A549 (cell line): ENCODE measurements around the gene PTPRH. TPM values are rescaled to one million over a fixed set of nuclear protein-coding genes. Genes with fewer than 3 reads are reported as not detected.

Experiments
- ATAC-seq, 2 experiments: fragments of 200-7000 bp in 1 of 2; fragments of >200 bp in 1 of 2; cut with Nextera tagmentation in 1 of 2; cut with Tn5 transposase in 1 of 2; 3 replicates each; pipeline versions ENCODE4 v1.8.0 to v1.9.1; 2018 to 2020; ENCODE audit warnings: mild to moderate bottlenecking in 1 of 2, moderate library complexity in 1 of 2
- CTCF ChIA-PET: fragments of 300-600 bp; sonication (Branson Sonifier 250); formaldehyde crosslinking; extraction: SDS; loops from one replicate; lab custom pipeline; 2021; ENCODE audit warnings: antibody characterized with exemption, inconsistent platforms; lab: Yijun Ruan, JAX
- POLR2A ChIA-PET: fragments of 350-600 bp; formaldehyde crosslinking; extraction: SDS; loops from one replicate; lab custom pipeline; 2021; ENCODE audit warnings: antibody characterized with exemption, inconsistent platforms; lab: Yijun Ruan, JAX
- DNase-seq, 2 experiments: peaks; one replicate each; pipeline versions ENCODE4 v3.0.0 to v3.0.0-alpha.2; 2011 to 2016; ENCODE audit warnings: low read depth in 1 of 2, low spot score in 1 of 2
- FAIRE-seq: peaks from 2 replicates; lab custom pipeline; 2011; peaks lifted over from hg19 to GRCh38; lab: Jason Lieb, UNC
- H3K27ac ChIP-seq, 2 experiments: fragments of >200 bp; sonication (Bioruptor Twin); formaldehyde crosslinking; 3 replicates each; pipeline ENCODE4 v1.5.1; 2016 to 2017
- H3K4me1 ChIP-seq: fragments of >200 bp; sonication (Bioruptor Twin); formaldehyde crosslinking; 3 replicates; pipeline ENCODE4 v1.6.1; 2016
- H3K4me2 ChIP-seq: fragments of >200 bp; sonication (Bioruptor Twin); formaldehyde crosslinking; 3 replicates; pipeline ENCODE4 v1.6.1; 2016
- H3K4me3 ChIP-seq: fragments of >200 bp; sonication (Bioruptor Twin); formaldehyde crosslinking; 3 replicates; pipeline ENCODE4 v1.5.1; 2016
- H3K9me3 ChIP-seq: fragments of >200 bp; sonication (Bioruptor Twin); formaldehyde crosslinking; 3 replicates; pipeline ENCODE4 v1.6.1; 2016
- CBX8 ChIP-seq: fragments of 200-600 bp; sonication (generic); IDR thresholded peaks from 2 replicates; pipeline ENCODE4 v1.6.1; 2016
- CEBPB ChIP-seq, 2 experiments: fragments of >200 bp in 1 of 2; sonication (Bioruptor Twin) in 1 of 2; formaldehyde crosslinking in 1 of 2; IDR thresholded peaks; 2 replicates each; pipeline ENCODE4 v1.6.1; 2012 to 2016
- CHD4 ChIP-seq: fragments of 200-600 bp; sonication (generic); IDR thresholded peaks from 2 replicates; pipeline ENCODE4 v1.6.1; 2016; ENCODE audit warnings: antibody characterized with exemption, mild to moderate bottlenecking, borderline replicate concordance
- EHF ChIP-seq: fragments of 250-450 bp; sonication (Bioruptor Pico); IDR thresholded peaks from 2 replicates; pipeline ENCODE4 v1.5.0; 2020; ENCODE audit warnings: mild to moderate bottlenecking
- EHMT2 ChIP-seq: fragments of 200-600 bp; sonication (generic); IDR thresholded peaks from 2 replicates; pipeline ENCODE4 v1.6.1; 2016; ENCODE audit warnings: antibody characterized with exemption, low read depth, mild to moderate bottlenecking, moderate library complexity
- ESRRA ChIP-seq: fragments of 150-350 bp; IDR thresholded peaks from 2 replicates; pipeline ENCODE4 v1.6.1; 2014; ENCODE audit warnings: mild to moderate bottlenecking, low read length, borderline replicate concordance
- FOSB ChIP-seq: fragments of 250-450 bp; sonication (Bioruptor Pico); IDR thresholded peaks from 2 replicates; pipeline ENCODE4 v1.5.0; 2020; ENCODE audit warnings: mild to moderate bottlenecking, moderate library complexity
- FOXS1 ChIP-seq: fragments of 250-450 bp; sonication (Bioruptor Pico); IDR thresholded peaks from 2 replicates; pipeline ENCODE4 v1.5.0; 2020; ENCODE audit warnings: mild to moderate bottlenecking, moderate library complexity
- GATA3 ChIP-seq: IDR thresholded peaks from 2 replicates; pipeline ENCODE4 v1.6.1; 2012; ENCODE audit warnings: borderline replicate concordance
- HDAC2 ChIP-seq: fragments of 200-600 bp; sonication (generic); IDR thresholded peaks from 2 replicates; pipeline ENCODE4 v1.6.1; 2016
- HOXA7 ChIP-seq: fragments of 250-450 bp; sonication (Bioruptor Pico); IDR thresholded peaks from 2 replicates; pipeline ENCODE4 v1.5.0; 2020; ENCODE audit warnings: mild to moderate bottlenecking, moderate library complexity
- HOXB13 ChIP-seq: fragments of 250-450 bp; sonication (Bioruptor Pico); IDR thresholded peaks from 2 replicates; pipeline ENCODE4 v1.5.0; 2020; ENCODE audit warnings: low read depth, mild to moderate bottlenecking, moderate library complexity
- KDM1A ChIP-seq: fragments of 200-600 bp; sonication (generic); IDR thresholded peaks from 2 replicates; pipeline ENCODE4 v1.6.1; 2016; ENCODE audit warnings: low read depth, mild to moderate bottlenecking
- KDM5A ChIP-seq: fragments of 200-600 bp; sonication (generic); IDR thresholded peaks from 2 replicates; pipeline ENCODE4 v1.6.1; 2016; ENCODE audit warnings: antibody characterized with exemption, mild to moderate bottlenecking
- MAZ ChIP-seq: fragments of 150-350 bp; IDR thresholded peaks from 2 replicates; pipeline ENCODE4 v1.6.1; 2014; ENCODE audit warnings: antibody characterized with exemption, low read depth, low read length, borderline replicate concordance
- PHF8 ChIP-seq: fragments of 200-600 bp; sonication (generic); IDR thresholded peaks from 2 replicates; pipeline ENCODE4 v1.6.1; 2016; ENCODE audit warnings: low read depth, mild to moderate bottlenecking, antibody characterized with exemption, moderate library complexity, borderline replicate concordance
- POLR2AphosphoS2 ChIP-seq: conservative IDR thresholded peaks from 2 replicates; pipeline ENCODE4 v1.6.1; 2012; ENCODE audit warnings: low read length, improper control_type of control experiment, inconsistent platforms
- RAD21 ChIP-seq, 2 experiments: fragments of >200 bp in 1 of 2; sonication (Bioruptor Twin) in 1 of 2; formaldehyde crosslinking in 1 of 2; IDR thresholded peaks in 1 of 2; conservative IDR thresholded peaks in 1 of 2; 2 replicates in 1 of 2; 3 replicates in 1 of 2; pipeline ENCODE4 v1.6.1; 2012 to 2018; ENCODE audit warnings: inconsistent platforms in 1 of 2
- RNF2 ChIP-seq: fragments of 200-600 bp; sonication (generic); IDR thresholded peaks from 2 replicates; pipeline ENCODE4 v1.6.1; 2016; ENCODE audit warnings: low read depth, mild to moderate bottlenecking, antibody characterized with exemption, moderate library complexity, borderline replicate concordance
- SMC3 ChIP-seq: fragments of >200 bp; sonication (Bioruptor Twin); formaldehyde crosslinking; IDR thresholded peaks from 3 replicates; pipeline ENCODE4 v1.6.1; 2018; ENCODE audit warnings: inconsistent platforms
- SREBF2 ChIP-seq: fragments of 450-650 bp; IDR thresholded peaks from 2 replicates; pipeline ENCODE4 v1.6.1; 2014; ENCODE audit warnings: mild to moderate bottlenecking, moderate library complexity
- TFCP2L1 ChIP-seq: fragments of 250-450 bp; sonication (Bioruptor Pico); IDR thresholded peaks from 2 replicates; pipeline ENCODE4 v1.5.0; 2021; ENCODE audit warnings: mild to moderate bottlenecking
- ZC3H11A ChIP-seq: fragments of 450-650 bp; IDR thresholded peaks from 2 replicates; pipeline ENCODE4 v1.6.1; 2014; ENCODE audit warnings: antibody characterized with exemption, mild to moderate bottlenecking
- ZFP36 ChIP-seq: fragments of 450-650 bp; IDR thresholded peaks from 2 replicates; pipeline ENCODE4 v1.6.1; 2014; ENCODE audit warnings: borderline replicate concordance; ENCODE audit not compliant: partially characterized antibody
- WGBS: methylation state at CpG from one replicate; pipeline ENCODE4 v1.1.6; 2017; ENCODE audit errors: missing lambda C conversion rate; 5-methylcytosine and 5-hydroxymethylcytosine counted together
- polyA plus RNA-seq, 4 experiments: library from polyadenylated mRNA; depleted of rRNA in 3 of 4; stranded (reverse); fragments of >200 nt; fragmentation: RNase III in 1 of 4; extraction: RNeasy Plus Mini Kit Qiagen cat#74134 plus additional on column Dnase treatment in 1 of 4; gene quantifications; 2 replicates in 3 of 4; 3 replicates in 1 of 4; pipeline ENCODE4 v1.2.3, GENCODE V29; 2011 to 2017
- TF ChIP-seq, protein P1 (sequence below): IDR thresholded peaks from 2 replicates; pipeline ENCODE4 v1.6.1; 2012; ENCODE audit warnings: low read depth, borderline replicate concordance
- TF ChIP-seq, protein P2 (sequence below): fragments of >200 bp; sonication (Bioruptor Twin); formaldehyde crosslinking; IDR thresholded peaks from 3 replicates; pipeline ENCODE4 v1.6.1; 2016
- TF ChIP-seq, protein P3 (sequence below): fragments of >200 bp; sonication (Bioruptor Twin); formaldehyde crosslinking; IDR thresholded peaks from 3 replicates; pipeline ENCODE4 v1.5.1; 2016
- TF ChIP-seq, protein P4 (sequence below): fragments of 150-350 bp; IDR thresholded peaks from 2 replicates; pipeline ENCODE4 v1.6.1; 2014; ENCODE audit warnings: low read depth, mild to moderate bottlenecking, low read length
- TF ChIP-seq, protein P5 (sequence below): fragments of 200-600 bp; sonication (generic); IDR thresholded peaks from 2 replicates; pipeline ENCODE4 v1.6.1; 2016; ENCODE audit warnings: antibody characterized with exemption, mild to moderate bottlenecking, moderate library complexity
- TF ChIP-seq, protein P6 (sequence below): IDR thresholded peaks from 2 replicates; pipeline ENCODE4 v1.6.1; 2012
- TF ChIP-seq, protein P7 (sequence below): IDR thresholded peaks from 2 replicates; pipeline ENCODE4 v1.6.1; 2012

Gene PTPRH
- polyA plus RNA-seq, 2 of the 4 experiments (the other 2 are of a cell fraction): 1.6 to 4.2 TPM

DNA sequence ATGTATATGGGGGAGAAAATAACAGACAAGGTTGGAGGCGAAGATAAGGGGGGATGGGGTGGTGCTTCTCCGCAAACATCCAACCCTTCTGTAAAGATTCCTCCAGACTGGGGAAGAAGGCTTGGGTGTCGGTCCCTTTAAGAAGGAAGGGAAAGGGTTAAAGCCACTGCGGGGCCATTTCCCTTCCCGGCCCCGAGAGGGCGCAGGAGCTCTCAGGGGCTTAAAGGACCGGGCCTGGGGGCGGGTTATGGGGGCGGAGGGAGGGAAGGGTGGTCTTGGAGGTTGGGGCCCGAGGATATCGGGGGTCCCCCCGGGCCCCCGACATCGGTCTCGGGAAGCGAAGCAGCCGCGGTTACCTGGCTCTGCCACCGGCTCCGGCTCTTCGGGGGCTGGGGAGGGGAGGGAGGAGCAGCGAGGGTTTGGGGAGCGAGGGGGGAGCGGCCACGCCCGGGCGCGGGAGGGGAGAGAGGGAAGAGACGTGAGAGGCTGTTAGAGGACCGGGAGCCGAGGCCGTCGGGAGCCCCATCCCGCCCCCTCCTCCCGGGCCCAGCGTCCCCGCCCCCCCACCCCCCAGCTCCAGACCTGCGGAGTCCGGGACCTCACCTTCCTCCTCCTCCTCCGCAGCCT lies 63.1 kb downstream of the PTPRH start:
- Histone ChIP-seq H3K9me3 (no peaks in the 10 kb centered on the region), H3K4me2 (peak overlapping the region; percentile 84), H3K4me3 (peak overlapping the region; percentile 64), H3K4me1 (peaks cover 37% of the 10 kb centered on the region), H3K27ac (peak overlapping the region; percentile 82 to 92)
- 0% methylated on average over 24 of the region's 41 CpGs for WGBS
- ATAC-seq: peak; percentile 73 to 83
- POLR2A ChIA-PET: interaction anchor here (0.6 to 1.9 kb wide), 9 partner anchors 10 to 301 kb away, joined by 3 to 9 read pairs (median 5); partner anchors contain the start of genes DNAAF3, KMT5C and UBE2S
- peak; percentile 85 to 91 for DNase-seq
- CTCF ChIA-PET: interaction anchor here (0.7 to 4.6 kb wide), 28 partner anchors 9 to 485 kb away, joined by 3 to 111 read pairs (median 4); partner anchors contain the start of genes DNAAF3, PTPRH, TMEM238 and TNNI3
- no peak for FAIRE-seq
- no peak for TF ChIP-seq RNF2
- TF ChIP-seq EHMT2: no peak
- TF ChIP-seq, protein P1, sequence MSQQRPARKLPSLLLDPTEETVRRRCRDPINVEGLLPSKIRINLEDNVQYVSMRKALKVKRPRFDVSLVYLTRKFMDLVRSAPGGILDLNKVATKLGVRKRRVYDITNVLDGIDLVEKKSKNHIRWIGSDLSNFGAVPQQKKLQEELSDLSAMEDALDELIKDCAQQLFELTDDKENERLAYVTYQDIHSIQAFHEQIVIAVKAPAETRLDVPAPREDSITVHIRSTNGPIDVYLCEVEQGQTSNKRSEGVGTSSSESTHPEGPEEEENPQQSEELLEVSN: 0 out of 2 replicates have a peak, but pooled peaks have one; percentile 69
- TF ChIP-seq CBX8: no peak
- no peak for TF ChIP-seq GATA3
- no peak for TF ChIP-seq HOXA7 (CRISPR knock-in tag)
- 0 out of 2 replicates have a peak, but pooled peaks have one; percentile 50 for TF ChIP-seq TFCP2L1 (CRISPR knock-in tag)
- TF ChIP-seq, protein P2, sequence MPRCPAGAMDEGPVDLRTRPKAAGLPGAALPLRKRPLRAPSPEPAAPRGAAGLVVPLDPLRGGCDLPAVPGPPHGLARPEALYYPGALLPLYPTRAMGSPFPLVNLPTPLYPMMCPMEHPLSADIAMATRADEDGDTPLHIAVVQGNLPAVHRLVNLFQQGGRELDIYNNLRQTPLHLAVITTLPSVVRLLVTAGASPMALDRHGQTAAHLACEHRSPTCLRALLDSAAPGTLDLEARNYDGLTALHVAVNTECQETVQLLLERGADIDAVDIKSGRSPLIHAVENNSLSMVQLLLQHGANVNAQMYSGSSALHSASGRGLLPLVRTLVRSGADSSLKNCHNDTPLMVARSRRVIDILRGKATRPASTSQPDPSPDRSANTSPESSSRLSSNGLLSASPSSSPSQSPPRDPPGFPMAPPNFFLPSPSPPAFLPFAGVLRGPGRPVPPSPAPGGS: no peak
- TF ChIP-seq ZFP36: no peak
- no peak for TF ChIP-seq ESRRA
- no peak for TF ChIP-seq HDAC2
- no peak for TF ChIP-seq CEBPB (IDR thresholded peaks at IDR 0.05)
- TF ChIP-seq RAD21 (conservative IDR thresholded peaks at IDR 0.05 in 1 of 2, IDR thresholded peaks at IDR 0.05 in 1 of 2): peak; percentile 56 to 59
- peak; percentile 79; the same call in 1 of the 2 replicates for TF ChIP-seq MAZ
- TF ChIP-seq, protein P3, sequence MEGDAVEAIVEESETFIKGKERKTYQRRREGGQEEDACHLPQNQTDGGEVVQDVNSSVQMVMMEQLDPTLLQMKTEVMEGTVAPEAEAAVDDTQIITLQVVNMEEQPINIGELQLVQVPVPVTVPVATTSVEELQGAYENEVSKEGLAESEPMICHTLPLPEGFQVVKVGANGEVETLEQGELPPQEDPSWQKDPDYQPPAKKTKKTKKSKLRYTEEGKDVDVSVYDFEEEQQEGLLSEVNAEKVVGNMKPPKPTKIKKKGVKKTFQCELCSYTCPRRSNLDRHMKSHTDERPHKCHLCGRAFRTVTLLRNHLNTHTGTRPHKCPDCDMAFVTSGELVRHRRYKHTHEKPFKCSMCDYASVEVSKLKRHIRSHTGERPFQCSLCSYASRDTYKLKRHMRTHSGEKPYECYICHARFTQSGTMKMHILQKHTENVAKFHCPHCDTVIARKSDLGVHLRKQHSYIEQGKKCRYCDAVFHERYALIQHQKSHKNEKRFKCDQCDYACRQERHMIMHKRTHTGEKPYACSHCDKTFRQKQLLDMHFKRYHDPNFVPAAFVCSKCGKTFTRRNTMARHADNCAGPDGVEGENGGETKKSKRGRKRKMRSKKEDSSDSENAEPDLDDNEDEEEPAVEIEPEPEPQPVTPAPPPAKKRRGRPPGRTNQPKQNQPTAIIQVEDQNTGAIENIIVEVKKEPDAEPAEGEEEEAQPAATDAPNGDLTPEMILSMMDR: peak; percentile 94
- TF ChIP-seq, protein P4, sequence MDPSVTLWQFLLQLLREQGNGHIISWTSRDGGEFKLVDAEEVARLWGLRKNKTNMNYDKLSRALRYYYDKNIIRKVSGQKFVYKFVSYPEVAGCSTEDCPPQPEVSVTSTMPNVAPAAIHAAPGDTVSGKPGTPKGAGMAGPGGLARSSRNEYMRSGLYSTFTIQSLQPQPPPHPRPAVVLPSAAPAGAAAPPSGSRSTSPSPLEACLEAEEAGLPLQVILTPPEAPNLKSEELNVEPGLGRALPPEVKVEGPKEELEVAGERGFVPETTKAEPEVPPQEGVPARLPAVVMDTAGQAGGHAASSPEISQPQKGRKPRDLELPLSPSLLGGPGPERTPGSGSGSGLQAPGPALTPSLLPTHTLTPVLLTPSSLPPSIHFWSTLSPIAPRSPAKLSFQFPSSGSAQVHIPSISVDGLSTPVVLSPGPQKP: no peak
- no peak for TF ChIP-seq CHD4
- TF ChIP-seq, protein P5, sequence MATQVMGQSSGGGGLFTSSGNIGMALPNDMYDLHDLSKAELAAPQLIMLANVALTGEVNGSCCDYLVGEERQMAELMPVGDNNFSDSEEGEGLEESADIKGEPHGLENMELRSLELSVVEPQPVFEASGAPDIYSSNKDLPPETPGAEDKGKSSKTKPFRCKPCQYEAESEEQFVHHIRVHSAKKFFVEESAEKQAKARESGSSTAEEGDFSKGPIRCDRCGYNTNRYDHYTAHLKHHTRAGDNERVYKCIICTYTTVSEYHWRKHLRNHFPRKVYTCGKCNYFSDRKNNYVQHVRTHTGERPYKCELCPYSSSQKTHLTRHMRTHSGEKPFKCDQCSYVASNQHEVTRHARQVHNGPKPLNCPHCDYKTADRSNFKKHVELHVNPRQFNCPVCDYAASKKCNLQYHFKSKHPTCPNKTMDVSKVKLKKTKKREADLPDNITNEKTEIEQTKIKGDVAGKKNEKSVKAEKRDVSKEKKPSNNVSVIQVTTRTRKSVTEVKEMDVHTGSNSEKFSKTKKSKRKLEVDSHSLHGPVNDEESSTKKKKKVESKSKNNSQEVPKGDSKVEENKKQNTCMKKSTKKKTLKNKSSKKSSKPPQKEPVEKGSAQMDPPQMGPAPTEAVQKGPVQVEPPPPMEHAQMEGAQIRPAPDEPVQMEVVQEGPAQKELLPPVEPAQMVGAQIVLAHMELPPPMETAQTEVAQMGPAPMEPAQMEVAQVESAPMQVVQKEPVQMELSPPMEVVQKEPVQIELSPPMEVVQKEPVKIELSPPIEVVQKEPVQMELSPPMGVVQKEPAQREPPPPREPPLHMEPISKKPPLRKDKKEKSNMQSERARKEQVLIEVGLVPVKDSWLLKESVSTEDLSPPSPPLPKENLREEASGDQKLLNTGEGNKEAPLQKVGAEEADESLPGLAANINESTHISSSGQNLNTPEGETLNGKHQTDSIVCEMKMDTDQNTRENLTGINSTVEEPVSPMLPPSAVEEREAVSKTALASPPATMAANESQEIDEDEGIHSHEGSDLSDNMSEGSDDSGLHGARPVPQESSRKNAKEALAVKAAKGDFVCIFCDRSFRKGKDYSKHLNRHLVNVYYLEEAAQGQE: no peak
- no peak for TF ChIP-seq HOXB13 (CRISPR knock-in tag)
- no peak; the same call in 1 of the 2 replicates for TF ChIP-seq PHF8
- TF ChIP-seq SMC3: peak; percentile 77
- no peak for TF ChIP-seq SREBF2
- no peak for TF ChIP-seq ZC3H11A
- no peak for TF ChIP-seq FOSB
- TF ChIP-seq, protein P6, sequence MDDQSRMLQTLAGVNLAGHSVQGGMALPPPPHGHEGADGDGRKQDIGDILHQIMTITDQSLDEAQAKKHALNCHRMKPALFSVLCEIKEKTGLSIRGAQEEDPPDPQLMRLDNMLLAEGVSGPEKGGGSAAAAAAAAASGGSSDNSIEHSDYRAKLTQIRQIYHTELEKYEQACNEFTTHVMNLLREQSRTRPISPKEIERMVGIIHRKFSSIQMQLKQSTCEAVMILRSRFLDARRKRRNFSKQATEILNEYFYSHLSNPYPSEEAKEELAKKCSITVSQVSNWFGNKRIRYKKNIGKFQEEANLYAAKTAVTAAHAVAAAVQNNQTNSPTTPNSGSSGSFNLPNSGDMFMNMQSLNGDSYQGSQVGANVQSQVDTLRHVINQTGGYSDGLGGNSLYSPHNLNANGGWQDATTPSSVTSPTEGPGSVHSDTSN: no peak
- TF ChIP-seq KDM1A: no peak
- no peak for TF ChIP-seq EHF
- no peak; the same call in 1 of the 2 replicates for TF ChIP-seq FOXS1 (CRISPR knock-in tag)
- no peak for TF ChIP-seq POLR2AphosphoS2
- TF ChIP-seq KDM5A: no peak
- TF ChIP-seq, protein P7, sequence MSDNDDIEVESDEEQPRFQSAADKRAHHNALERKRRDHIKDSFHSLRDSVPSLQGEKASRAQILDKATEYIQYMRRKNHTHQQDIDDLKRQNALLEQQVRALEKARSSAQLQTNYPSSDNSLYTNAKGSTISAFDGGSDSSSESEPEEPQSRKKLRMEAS: peak; percentile 82
